GM18502 (cell line): Measurements from ENCODE around the gene DNTTIP2.
"Not testable (repeated sequence)": the region's sequence is repeated elsewhere in the genome, so short reads cannot be mapped to it uniquely, and the experiment has no call there.

Experiments used
- ATAC-seq: cut with Tn5 transposase; IDR thresholded peaks from one replicate; pipeline ENCODE4 v1.9.1; 2021; ENCODE audit warnings: mild to moderate bottlenecking; ENCODE audit not compliant: unreplicated experiment, poor library complexity

Gene DNTTIP2

GRCh38 chr1:93878889-93879586 is at the start of gene DNTTIP2:
Gene DNTTIP2 (minus strand): TSS chr1:93879206. CDS start chr1:93879148, 58 bp downstream.
- ATAC-seq: peak; percentile 96

- ATAC-seq: no peak
Measured at GRCh38 chr1:93925206-93925605, 46.2 kb upstream of the DNTTIP2 start.

- ATAC-seq: no peak
Measured at GRCh38 chr1:93919780-93920179, 40.8 kb upstream of the DNTTIP2 start.

- ATAC-seq: no peak
Measured at GRCh38 chr1:93917302-93917701, 38.3 kb upstream of the DNTTIP2 start.

GRCh38 chr1:93910880-93911279 is 31.9 kb upstream of the DNTTIP2 start:
- not testable (repeated sequence) for ATAC-seq

GRCh38 chr1:93910305-93910704 is 31.3 kb upstream of the DNTTIP2 start:
- no peak for ATAC-seq

GRCh38 chr1:93909146-93910050 is 30.4 kb upstream of the DNTTIP2 start, which contains the start of gene GCLM:
Gene GCLM (minus strand): TSS chr1:93909430. CDS start chr1:93909163, 267 bp downstream.
- peak; percentile 95 for ATAC-seq

GRCh38 chr1:93908394-93909145 is 29.6 kb upstream of the DNTTIP2 start:
- ATAC-seq: peak; percentile 42

- no peak for ATAC-seq
Measured at GRCh38 chr1:93907718-93908117, 28.7 kb upstream of the DNTTIP2 start.

- ATAC-seq: no peak
Measured at GRCh38 chr1:93906480-93906879, 27.5 kb upstream of the DNTTIP2 start.

GRCh38 chr1:93905734-93906133 is 26.7 kb upstream of the DNTTIP2 start:
- no peak for ATAC-seq

GRCh38 chr1:93905051-93905450 is 26.0 kb upstream of the DNTTIP2 start:
- no peak for ATAC-seq

GRCh38 chr1:93904228-93904627 is 25.2 kb upstream of the DNTTIP2 start:
- ATAC-seq: no peak

- no peak for ATAC-seq
Measured at GRCh38 chr1:93900723-93901504, 21.9 kb upstream of the DNTTIP2 start.

GRCh38 chr1:93899543-93900207 is 20.7 kb upstream of the DNTTIP2 start:
- ATAC-seq: no peak

GRCh38 chr1:93888900-93889299 is 9.9 kb upstream of the DNTTIP2 start:
- no peak for ATAC-seq

GRCh38 chr1:93882269-93882668 is 3.3 kb upstream of the DNTTIP2 start:
- no peak for ATAC-seq

GRCh38 chr1:93880731-93881130 is 1.7 kb upstream of the DNTTIP2 start:
- ATAC-seq: no peak

GRCh38 chr1:93878501-93878888 is 511 bp downstream of the DNTTIP2 start:
- peak; percentile 64 for ATAC-seq
